C1 segment of cervical spinal cord (tissue), 14 donors: ENCODE measurements around the gene CCDC63.

Experiments used
- DNase-seq, 14 donors: peaks; one replicate each; lab custom pipeline; 2025; lab: John Stamatoyannopoulos, UW

Gene CCDC63

GRCh38 chr12:110846615-110847566, at the start of gene CCDC63:
Gene CCDC63 (plus strand): TSS chr12:110846987. CDS start chr12:110852955, 5,968 bp downstream.
- peak in 4 of 14 donors; percentile 1 to 34 (median 4) for DNase-seq

GRCh38 chr12:110798461-110798860, 48.3 kb upstream of the CCDC63 start:
- DNase-seq: no peak

GRCh38 chr12:110802489-110802888, 44.3 kb upstream of the CCDC63 start:
- DNase-seq: no peak

GRCh38 chr12:110804406-110804805, 42.4 kb upstream of the CCDC63 start:
- no peak for DNase-seq

- no peak for DNase-seq
These were observed 39.1 kb upstream of the CCDC63 start for GRCh38 chr12:110807640-110808039.

- no peak for DNase-seq
These were observed 37.6 kb upstream of the CCDC63 start for GRCh38 chr12:110809149-110809548.

GRCh38 chr12:110811972-110812371, 34.8 kb upstream of the CCDC63 start:
- DNase-seq: no peak

GRCh38 chr12:110813285-110813684, 33.5 kb upstream of the CCDC63 start:
- DNase-seq: no peak

GRCh38 chr12:110813756-110814155, 33.0 kb upstream of the CCDC63 start:
- no peak for DNase-seq

- DNase-seq: no peak
These were observed 30.5 kb upstream of the CCDC63 start for GRCh38 chr12:110816248-110816647.

GRCh38 chr12:110816779-110817178, 30.0 kb upstream of the CCDC63 start:
- no peak for DNase-seq

GRCh38 chr12:110818511-110818910, 28.3 kb upstream of the CCDC63 start:
- DNase-seq: no peak

GRCh38 chr12:110819150-110819549, 27.6 kb upstream of the CCDC63 start:
- no peak for DNase-seq

GRCh38 chr12:110819646-110820045, 27.1 kb upstream of the CCDC63 start:
- no peak for DNase-seq

GRCh38 chr12:110821917-110822316, 24.9 kb upstream of the CCDC63 start:
- DNase-seq: no peak

GRCh38 chr12:110822821-110823415, 23.9 kb upstream of the CCDC63 start:
- DNase-seq: no peak

GRCh38 chr12:110824342-110824741, 22.4 kb upstream of the CCDC63 start:
- no peak for DNase-seq

GRCh38 chr12:110825530-110825929, 21.3 kb upstream of the CCDC63 start:
- no peak for DNase-seq

GRCh38 chr12:110826592-110827200, 20.1 kb upstream of the CCDC63 start:
- peak in 13 of 14 donors; percentile 19 to 81 (median 60) for DNase-seq

GRCh38 chr12:110829308-110829707, 17.5 kb upstream of the CCDC63 start:
- no peak for DNase-seq

- no peak for DNase-seq
These were observed 10.5 kb upstream of the CCDC63 start for GRCh38 chr12:110836291-110836690.

- no peak for DNase-seq
These were observed 5.8 kb upstream of the CCDC63 start for GRCh38 chr12:110841007-110841406.
